Measurements from ENCODE around the gene C16orf90. TPM values are rescaled to one million over a fixed set of nuclear protein-coding genes. Genes with fewer than 3 reads are reported as not detected.
"Not testable (repeated sequence)": the region's sequence is repeated elsewhere in the genome, so short reads cannot be mapped to it uniquely, and the experiment has no call there.

Gene C16orf90
- total and polyA plus RNA-seq, 2 donors (not counting 1 experiment from before 2014, with no cell fraction given) = not detected

- peak overlapping the region; percentile 88 for H3K27ac ChIP-seq (ENCODE audit: insufficient read depth, low read length)
- TF ChIP-seq CTCF (conservative IDR thresholded peaks at IDR 0.05 in 1 of 2, IDR thresholded peaks at IDR 0.05 in 1 of 2; ENCODE audit: low read depth in 1 of 2, low read length in 2 of 2) = no peak
- H3K4me3 ChIP-seq (replicated peaks in 1 of 4; ENCODE audit: control extremely low read depth in 1 of 4, insufficient read depth in 1 of 4, low read depth in 3 of 4, low read length in 4 of 4) = peak overlapping the region; percentile 86 to 96 (median 93)
- H3K9ac ChIP-seq (ENCODE audit: insufficient read depth, low read length) = peak overlapping the region; percentile 37
- peak overlapping the region; percentile 94 for H3K4me2 ChIP-seq (ENCODE audit: extremely low read depth, insufficient read depth, low read length)
- peaks cover 2% of the 10 kb centered on the region for H3K4me1 ChIP-seq (ENCODE audit: control insufficient read depth, extremely low read depth, insufficient read depth, low read length)
- peaks cover 1% of the 10 kb centered on the region for H3K36me3 ChIP-seq (ENCODE audit: control insufficient read depth, insufficient read depth, low read length)
- H3K9me3 ChIP-seq (ENCODE audit: control insufficient read depth, insufficient read depth, low read depth, low read length) = no peaks in the 10 kb centered on the region
- H3K79me2 ChIP-seq (ENCODE audit: control insufficient read depth, insufficient read depth, low read length) = peaks cover 9% of the 10 kb centered on the region
- no peak for DNase-seq (ENCODE audit: low read depth in 2 of 2)
- H3K27me3 ChIP-seq (ENCODE audit: control insufficient read depth, insufficient read depth, low read length) = no peaks in the 10 kb centered on the region
- no peaks in the 10 kb centered on the region for H4K20me1 ChIP-seq (ENCODE audit: control insufficient read depth, extremely low read depth, insufficient read depth, low read length)
- peak overlapping the region; percentile 51 for H2AFZ ChIP-seq (ENCODE audit: low read length)
Observed at GRCh38 chr16:3501783-3502400, 6.6 kb upstream of the C16orf90 start.

GRCh38 chr16:3501412-3501761 is 6.1 kb upstream of the C16orf90 start:
- H4K20me1 ChIP-seq (ENCODE audit: control insufficient read depth, extremely low read depth, insufficient read depth, low read length); H3K36me3 ChIP-seq (ENCODE audit: control insufficient read depth, insufficient read depth, low read length); H3K27me3 ChIP-seq (ENCODE audit: control insufficient read depth, insufficient read depth, low read length); DNase-seq (ENCODE audit: low read depth in 2 of 2); H3K79me2 ChIP-seq (ENCODE audit: control insufficient read depth, insufficient read depth, low read length); H3K4me1 ChIP-seq (ENCODE audit: control insufficient read depth, extremely low read depth, insufficient read depth, low read length); H3K9me3 ChIP-seq (ENCODE audit: control insufficient read depth, insufficient read depth, low read depth, low read length): not testable (repeated sequence)
- Histone ChIP-seq H3K27ac (ENCODE audit: insufficient read depth, low read length) (peak overlapping the region; percentile 88), H3K4me3 (replicated peaks in 1 of 4; ENCODE audit: control extremely low read depth in 1 of 4, insufficient read depth in 1 of 4, low read depth in 3 of 4, low read length in 4 of 4) (peak overlapping the region; percentile 86 to 96 (median 93)), H3K9ac (ENCODE audit: insufficient read depth, low read length) (peak overlapping the region; percentile 90), H3K4me2 (ENCODE audit: extremely low read depth, insufficient read depth, low read length) (peak overlapping the region; percentile 94), H2AFZ (ENCODE audit: low read length) (peak overlapping the region; percentile 80)

DNA sequence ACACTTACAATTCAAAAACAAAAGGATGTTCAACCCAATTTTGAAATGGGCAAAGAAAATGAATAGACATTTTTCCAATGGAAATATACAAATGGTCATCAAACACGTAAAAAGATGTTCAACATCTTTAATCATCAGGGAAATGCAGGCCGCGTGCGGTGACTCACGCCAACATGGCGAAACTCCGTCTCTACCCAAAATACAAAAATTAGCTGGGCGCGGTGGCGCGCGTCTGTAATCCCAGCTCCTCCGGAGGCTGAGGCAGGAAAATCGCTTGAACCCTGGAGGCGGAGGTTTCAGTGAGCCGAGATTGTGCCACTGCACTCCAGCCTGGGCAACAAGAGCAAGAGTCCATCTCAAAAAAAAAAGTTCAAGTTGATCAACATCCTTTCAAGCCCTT is 3.7 kb upstream of the C16orf90 start:
- Histone ChIP-seq H2AFZ (ENCODE audit: low read length) (no peak overlapping the region), H3K36me3 (ENCODE audit: control insufficient read depth, insufficient read depth, low read length) (peaks cover 1% of the 10 kb centered on the region), H3K27ac (ENCODE audit: insufficient read depth, low read length) (no peak overlapping the region), H3K4me3 (replicated peaks in 1 of 4; ENCODE audit: control extremely low read depth in 1 of 4, insufficient read depth in 1 of 4, low read depth in 3 of 4, low read length in 4 of 4) (no peak overlapping the region), H3K4me1 (ENCODE audit: control insufficient read depth, extremely low read depth, insufficient read depth, low read length) (peaks cover 2% of the 10 kb centered on the region), H3K9ac (ENCODE audit: insufficient read depth, low read length) (no peak overlapping the region), H3K79me2 (ENCODE audit: control insufficient read depth, insufficient read depth, low read length) (peaks cover 9% of the 10 kb centered on the region), H3K9me3 (ENCODE audit: control insufficient read depth, insufficient read depth, low read depth, low read length) (no peaks in the 10 kb centered on the region), H3K27me3 (ENCODE audit: control insufficient read depth, insufficient read depth, low read length) (no peaks in the 10 kb centered on the region), H3K4me2 (ENCODE audit: extremely low read depth, insufficient read depth, low read length) (no peak overlapping the region), H4K20me1 (ENCODE audit: control insufficient read depth, extremely low read depth, insufficient read depth, low read length) (no peaks in the 10 kb centered on the region)
- DNase-seq (ENCODE audit: low read depth in 2 of 2) = no peak
- no peak for TF ChIP-seq EZH2 (IDR thresholded peaks at IDR 0.05; ENCODE audit: low read length, missing control alignments)
- no peak for TF ChIP-seq CTCF (conservative IDR thresholded peaks at IDR 0.05 in 1 of 2, IDR thresholded peaks at IDR 0.05 in 1 of 2; ENCODE audit: low read depth in 1 of 2, low read length in 2 of 2)

Data from fibroblast of lung (primary cell).